ENCODE results near the gene PTMA.

DNA sequence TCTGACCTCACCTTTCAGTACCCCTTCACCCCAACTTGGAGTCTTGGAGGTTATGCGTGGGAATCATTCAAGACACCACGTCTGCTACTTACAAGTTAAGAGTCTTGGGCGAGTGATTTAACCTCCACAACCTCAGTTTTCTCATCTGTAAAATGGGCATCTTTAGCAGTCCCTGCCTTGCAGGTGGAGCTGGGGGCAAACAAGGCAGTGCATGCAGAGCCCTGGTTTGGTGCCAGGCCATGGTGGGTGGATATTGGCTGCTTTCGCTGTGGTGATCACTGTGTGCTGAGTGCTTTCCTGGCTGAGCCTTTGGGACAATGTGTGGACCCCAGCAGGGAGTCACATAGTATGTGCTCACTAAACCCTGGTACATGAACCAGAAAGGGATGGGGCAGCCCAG is 20.4 kb upstream of the PTMA start:
- TF ChIP-seq CTCF (IDR thresholded peaks at IDR 0.05; ENCODE audit: low read depth, low read length) (no peak), EZH2phosphoT487 (IDR thresholded peaks at IDR 0.05; ENCODE audit: low read depth) (no peak)

Measured in OCI-LY3 (cell line).